Germinal center (tissue), 1 donor: ENCODE results near the gene MLH3.

Source experiments
- DNase-seq: peaks from one replicate; pipeline ENCODE4 v3.0.0; 2012; ENCODE audit warnings: mixed read lengths, low spot score

Gene MLH3

DNA sequence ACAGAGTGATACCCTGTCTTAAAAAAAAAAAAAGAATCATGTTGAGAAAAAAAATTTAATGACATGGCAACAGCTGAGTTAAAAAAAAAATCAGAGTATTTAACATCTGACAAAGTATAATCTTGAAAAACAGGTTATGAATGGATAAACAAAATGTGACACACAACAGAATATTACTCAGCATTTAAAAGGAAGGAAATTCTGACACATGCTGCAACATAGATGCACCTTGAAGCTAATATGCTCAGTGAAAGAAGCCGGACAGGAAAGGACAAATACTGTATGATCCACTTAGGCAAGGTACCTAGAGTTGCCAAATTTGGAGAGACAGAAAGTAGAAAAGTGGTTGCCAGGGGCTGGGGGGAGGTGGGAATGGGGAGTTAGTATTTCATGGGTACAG is 67.9 kb downstream of the MLH3 start:
- no peak for DNase-seq

DNA sequence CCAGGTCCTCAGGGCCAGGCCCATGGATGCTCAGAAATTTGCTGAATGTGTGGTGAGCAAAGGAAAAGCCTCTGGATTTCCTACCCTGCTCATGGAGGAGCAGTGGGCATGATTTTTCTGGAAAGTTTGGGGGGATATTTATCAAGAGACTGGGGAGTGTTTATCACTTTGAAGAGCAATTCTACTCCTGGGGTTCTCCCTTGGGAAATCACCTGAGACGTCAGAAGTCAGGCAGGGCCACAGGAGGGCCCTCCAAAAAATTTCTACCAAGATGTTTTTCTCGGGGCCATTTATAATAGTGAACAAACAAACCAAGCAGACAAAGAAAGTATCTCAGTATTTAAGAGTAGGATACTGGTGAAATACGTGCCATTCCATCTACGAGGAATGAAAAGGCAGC is 68.6 kb downstream of the MLH3 start:
- DNase-seq: no peak

DNA sequence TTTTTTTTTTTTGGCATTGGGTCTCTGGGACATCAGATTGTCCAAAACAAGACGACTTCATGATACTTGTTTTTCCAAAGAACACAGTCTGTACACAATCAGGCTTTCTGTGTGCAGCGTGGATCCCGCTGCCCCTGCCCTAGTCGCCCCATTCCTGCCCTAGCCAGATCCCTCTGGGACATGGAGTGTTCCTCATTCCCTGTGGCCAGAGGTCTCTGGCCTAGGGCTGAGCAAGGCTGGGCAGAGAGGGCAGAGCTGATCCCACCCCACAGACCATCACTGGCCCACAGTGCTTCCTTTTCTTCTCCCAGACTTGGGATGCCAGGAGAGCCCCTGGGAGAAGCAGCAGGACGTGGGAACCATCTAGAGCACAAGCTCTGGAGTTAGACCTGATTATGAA is 69.4 kb downstream of the MLH3 start:
- no peak for DNase-seq

DNA sequence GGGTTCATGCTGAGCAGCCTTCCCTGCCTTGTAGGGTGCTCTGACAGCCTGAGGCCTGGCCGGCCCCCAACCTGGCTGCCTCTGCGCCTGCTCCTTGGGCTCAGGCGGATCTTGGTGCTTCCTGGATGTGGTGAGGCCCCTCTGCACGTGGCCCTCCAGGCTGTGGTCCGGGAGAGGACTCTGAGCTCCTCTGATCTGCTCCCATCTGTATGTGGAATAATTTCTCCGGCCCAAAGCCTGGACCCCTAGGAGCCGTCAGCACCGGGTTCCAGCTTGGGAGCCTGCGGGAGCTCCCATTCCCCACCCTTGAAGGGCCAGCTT is 69.8 kb downstream of the MLH3 start:
- DNase-seq: no peak

DNA sequence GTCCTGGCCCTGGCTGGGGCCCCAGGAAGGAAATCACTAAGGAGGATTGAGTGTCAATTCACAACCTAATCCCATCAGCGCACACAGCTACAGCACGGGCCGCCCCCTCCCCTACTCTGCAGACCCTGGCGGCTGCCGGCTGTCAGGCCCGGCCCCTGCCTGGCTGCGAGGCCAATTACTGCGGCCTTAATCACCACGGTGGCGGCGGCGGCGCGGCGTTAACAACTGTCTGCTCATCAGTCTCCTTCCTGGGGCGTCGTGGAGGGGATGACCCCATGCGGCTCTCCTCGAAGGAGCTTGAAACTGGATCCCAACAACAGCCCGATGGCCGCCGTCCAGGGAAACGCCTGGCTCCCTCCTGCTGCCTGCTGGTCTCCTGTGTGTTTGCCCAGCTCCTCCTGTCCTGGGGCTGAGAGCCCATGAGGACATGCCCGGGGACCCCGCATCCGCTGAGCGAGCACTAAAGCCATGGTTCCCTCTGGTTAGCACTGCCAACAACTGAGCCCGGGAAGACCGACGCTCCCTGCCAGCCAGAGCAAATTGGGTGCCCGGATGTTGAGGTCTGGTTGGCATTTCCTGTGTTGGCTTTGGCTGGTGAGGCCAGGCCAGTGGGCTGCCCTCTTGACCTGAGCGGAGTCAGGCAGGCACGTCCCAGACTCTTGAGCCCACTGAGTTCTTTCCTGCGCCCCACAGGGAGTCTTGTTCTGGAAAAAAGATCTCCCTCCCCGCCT is 70.4 kb downstream of the MLH3 start:
- no peak for DNase-seq

DNA sequence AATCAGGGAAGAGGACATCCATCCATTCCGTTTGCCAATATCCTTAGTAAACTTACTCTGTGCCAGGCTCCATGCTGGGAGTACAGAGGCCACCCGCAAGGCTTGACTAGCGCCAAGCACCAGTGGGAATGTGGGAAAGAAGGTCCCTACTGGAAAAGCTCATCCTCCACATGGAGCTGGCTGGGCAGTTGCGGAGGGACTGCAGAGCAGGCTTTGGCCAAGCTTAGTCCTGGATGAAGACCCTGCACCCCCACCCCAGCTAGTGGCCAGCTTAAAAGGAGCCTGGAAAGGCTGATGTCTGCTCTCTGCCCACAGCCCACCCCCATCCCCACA is 70.9 kb downstream of the MLH3 start:
- no peak for DNase-seq

DNA sequence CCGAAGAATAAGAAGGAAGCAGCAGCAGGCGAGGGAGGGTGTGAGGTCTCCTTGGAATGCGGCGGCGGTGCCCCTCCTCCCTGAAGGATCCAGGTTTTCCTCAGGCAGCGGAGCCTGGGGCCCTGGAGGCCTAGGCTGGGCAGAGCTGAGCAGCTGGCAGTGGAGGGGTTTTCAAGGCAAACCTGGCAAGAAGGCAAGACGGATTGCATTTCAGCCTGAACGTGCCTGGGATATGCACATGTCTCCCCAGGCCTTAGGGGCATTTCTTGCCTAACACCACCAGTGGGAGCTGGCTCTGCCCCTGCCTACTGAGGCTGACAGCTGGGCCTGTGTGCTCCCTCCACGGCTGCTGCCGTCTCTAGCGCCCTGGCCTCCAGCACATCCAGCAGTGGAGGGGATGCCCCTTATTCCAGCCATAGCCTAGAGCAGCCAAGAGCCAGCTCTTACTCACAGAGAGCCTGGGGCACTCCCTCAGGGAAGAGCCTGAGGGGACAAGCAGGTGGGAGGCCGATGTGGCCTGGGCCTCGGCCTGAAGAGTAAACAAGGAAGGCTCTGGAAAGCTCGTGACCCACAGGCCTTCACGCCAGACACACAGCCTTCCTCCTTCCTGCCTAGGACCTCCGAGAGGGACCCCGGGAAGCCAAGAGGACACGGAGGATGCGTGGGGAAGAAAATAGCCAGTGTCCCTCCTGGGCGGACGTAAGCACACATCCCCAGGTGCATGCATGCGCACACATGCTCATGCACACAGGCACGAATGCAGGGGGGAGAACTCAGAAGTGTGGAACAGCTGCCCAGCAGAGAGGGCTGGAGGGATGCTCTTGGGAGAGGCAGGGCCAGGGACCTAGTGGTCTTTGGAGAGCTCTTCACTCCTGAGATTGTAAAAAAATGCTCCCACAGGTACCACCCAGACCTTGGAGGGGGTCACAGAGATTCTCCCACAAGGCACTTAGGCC is 71.5 kb downstream of the MLH3 start:
- no peak for DNase-seq

DNA sequence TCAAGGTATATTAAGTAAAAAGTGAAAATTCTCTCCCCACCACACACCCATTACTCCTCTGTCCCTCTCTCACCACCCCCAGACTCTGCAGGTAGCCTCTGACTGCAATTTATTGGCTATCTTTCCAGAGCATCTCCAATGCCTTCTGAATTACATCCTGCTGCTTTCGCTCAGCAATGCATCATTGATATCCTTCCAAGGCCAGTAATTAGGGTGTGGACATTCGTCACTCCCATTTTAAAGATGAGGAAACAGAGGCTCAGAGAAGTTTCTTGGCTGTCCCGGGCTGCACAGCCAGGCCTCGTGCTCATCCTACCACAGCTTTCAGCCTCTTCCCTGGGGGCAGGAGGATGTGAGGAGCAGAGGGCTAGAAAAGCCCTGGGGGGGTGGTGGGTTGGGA is 72.2 kb downstream of the MLH3 start:
- DNase-seq: no peak

DNA sequence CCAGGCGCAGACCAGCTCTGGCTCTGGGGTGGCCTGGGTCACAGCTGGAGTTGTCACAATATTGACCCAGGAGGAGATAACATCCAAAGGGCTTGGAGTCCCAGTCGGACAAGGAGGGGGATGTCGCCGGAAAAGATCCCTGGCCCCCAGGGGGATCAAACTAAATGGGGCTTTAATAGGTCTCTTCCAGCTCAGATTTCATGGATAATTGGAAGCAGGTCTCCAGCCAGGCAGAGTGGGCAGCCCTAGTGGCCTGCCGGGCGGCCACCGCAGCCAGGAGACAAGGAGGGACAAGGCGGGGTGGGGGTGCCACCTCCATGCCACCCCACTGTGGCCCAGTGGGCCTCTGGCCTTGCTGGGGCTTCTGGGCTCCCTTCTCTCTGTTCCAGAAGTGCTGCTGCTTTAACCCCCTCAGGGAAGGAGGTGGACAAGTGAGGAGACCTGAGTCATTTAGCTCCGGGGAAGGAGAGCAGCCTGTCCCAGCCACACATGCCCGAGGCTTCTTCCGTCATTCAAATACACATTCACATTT is 72.8 kb downstream of the MLH3 start:
- no peak for DNase-seq

DNA sequence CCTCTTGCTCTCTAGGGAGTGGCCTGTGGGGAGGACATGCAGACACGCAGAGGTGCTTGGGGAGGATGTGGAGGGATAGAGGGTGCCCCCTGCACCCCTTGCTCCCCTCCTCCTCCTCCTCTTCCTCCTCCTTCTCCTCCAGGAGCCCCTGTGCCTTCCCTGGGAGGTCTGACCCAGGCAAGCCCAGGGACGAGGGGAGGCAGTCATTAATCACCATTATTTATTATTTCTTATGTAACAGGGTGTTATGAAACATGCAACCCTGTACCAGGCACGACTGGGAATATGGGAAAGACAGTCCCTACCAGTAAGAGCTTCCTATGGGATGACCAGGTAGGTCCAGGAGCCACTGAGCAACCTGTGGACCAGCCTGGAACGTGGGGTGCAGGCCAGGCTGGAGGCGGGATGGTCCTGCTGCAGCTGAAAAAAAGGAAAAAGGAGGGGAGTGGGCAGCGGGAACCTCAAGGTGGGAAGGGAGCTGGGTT is 73.3 kb downstream of the MLH3 start:
- DNase-seq: no peak

DNA sequence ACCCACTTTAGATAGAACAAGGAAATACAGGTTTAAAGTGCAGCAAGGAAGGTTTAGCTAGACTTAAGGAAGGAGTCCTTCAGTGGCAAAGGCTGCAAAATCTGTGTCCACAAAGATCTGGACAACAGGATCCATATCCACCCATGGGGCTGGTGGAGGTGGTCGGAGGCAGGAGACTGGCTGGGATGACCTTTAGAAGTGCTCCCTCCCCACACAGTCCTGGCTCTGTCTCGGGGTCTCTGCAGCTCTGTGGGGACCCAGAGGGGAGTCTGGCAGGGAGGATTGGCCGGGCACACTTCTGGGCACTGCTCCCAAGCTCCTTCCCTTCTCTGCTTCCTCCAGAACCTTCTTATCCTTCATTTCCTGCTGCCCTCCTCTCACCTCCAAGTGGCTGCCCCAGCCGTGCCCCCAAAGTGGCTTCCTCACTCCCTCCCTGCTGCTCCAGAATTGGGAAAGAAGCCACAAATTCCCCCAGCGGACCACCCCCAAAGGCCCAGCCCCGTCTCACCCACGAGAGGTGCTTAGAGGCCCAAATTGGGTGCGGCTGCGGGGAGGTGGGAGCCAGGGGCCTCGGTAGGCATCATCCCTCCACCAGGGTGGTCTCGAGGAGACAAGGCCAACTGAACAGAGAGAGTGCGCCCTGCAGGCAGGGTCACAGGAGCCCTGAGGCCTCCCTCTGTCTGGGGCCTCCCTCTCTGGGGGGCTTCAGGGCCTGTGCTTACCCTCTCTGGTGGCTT is 73.9 kb downstream of the MLH3 start:
- no peak for DNase-seq

DNA sequence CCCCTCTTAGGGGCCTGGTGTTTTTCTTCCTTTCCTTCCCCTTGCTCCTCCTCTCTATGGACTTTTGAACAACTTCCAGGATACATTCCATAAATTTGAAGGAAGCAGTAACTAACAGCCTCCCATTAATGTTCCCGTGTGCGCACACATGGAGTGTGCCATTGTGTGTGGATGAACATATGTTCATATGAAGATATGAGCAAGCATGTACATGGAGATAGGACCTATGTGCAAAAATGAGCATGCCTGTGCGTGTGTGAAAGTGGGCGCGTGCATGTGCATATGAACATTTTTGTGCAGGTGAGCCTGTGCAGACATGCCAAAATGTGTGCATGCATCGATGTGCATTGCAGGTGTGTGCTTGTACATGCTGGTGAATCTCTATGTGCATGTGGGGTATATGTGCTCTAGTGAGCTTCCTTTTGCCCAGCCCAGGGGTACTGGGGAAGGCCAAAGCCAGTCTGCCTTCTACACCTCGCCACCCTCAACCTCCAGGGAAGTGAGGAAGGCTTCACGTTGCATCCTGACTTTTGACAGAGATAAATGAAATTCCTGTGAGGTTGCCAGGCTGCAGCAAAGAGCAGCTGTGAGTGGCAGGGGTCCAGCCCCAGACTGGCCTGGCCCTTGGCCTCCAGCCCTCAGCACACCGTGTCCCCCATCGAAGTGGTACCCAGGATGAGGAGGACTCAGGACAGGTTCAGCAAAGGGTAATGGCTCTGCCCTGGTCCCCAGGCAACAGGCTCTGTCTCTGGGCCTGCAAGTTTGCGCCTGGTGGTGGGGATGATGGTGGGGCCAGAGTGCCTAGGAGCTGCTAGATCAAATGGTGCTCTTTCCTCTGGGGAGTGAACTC is 74.8 kb downstream of the MLH3 start:
- no peak for DNase-seq

DNA sequence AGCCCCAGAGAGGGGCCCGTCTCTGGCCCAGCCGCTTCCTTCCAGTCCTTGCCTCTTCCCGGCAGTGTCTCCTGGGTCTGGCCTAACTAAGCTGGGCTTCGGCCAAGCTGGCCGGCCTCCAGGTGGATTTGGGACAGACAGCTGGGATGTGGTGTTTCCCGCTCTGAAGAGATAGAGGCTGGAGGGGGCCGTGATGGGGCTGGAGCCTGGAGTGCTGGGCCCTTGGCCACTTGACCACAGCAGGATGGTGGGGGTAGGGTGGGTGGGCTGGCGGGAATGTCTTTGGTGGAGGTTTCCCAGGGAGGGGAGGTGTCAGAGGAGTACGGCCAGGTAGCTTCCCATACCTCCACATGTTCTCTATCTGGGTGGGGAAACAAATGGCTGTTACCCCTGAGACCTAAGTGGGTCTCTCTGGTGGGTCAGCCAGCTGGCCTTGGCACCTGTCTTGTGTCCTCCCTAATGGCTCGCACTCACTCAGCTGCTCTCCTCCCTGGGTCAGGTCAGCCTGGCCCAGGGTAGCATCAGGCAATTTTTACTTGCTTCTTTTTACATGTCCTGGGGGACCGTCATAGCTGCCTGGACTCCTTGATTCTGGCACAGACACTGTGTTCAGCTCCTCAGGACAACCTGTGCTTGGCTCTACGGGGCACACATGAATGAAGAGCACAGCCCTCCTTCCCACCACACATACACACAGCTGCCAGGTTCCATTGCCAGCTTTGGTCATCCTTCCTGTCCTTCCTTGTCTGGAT is 76.0 kb downstream of the MLH3 start:
- DNase-seq: no peak

DNA sequence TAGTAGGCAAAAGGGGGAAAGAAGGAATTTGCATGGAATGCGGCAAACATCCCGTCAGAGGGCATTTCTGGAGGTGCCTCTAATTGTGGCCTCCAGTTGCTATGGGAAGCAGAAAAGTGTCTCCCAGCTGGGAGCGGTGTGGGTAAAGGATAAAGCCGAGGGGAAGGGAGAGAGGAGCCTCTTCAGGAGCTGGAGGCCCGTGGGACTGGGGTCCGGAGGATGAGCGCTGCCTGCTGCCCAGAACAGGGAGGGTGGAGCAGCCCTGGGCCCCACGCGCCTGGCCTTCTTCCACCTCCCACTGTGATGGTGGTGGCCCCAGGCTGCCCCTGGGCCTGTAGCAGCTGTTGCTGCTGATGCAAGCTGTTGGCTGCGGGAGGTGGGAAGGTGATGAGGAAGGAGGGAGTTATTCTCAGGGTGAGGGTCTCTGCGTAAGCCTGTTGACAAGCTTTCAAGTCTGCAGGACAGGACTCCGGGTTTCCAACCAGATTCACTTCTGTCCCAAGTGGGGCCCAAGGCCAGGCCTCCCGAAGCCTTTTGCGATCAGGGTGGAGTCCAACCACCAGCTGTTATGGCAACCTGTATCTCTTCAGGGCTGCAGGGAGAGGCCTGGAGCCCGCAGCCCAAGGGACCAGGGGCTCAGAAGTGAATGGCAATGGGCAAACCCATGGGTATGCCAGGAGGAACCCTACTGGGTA is 76.8 kb downstream of the MLH3 start:
- no peak for DNase-seq

DNA sequence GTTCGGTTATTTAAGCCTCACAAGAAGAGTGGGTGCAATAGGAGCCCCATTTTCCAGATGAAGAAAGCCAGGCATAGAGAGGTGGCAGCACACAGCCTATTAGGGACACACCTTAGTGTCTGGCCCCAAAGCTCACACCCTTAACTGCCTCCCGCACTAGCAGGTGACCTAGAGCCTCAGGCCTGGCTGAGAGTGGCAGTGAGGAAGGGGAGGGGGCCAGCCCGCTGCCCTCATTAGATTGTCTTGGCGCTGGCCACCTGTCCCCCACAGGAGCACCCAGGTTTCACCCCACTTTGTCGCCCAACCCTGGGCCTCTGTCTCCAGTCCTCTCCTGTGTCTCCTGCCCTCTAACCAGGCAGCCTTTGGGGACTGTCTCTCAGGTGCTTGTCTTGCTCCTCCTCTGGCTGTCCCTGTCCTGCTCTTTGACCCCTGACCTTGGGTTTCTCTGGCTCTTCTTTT is 77.3 kb downstream of the MLH3 start:
- no peak for DNase-seq

DNA sequence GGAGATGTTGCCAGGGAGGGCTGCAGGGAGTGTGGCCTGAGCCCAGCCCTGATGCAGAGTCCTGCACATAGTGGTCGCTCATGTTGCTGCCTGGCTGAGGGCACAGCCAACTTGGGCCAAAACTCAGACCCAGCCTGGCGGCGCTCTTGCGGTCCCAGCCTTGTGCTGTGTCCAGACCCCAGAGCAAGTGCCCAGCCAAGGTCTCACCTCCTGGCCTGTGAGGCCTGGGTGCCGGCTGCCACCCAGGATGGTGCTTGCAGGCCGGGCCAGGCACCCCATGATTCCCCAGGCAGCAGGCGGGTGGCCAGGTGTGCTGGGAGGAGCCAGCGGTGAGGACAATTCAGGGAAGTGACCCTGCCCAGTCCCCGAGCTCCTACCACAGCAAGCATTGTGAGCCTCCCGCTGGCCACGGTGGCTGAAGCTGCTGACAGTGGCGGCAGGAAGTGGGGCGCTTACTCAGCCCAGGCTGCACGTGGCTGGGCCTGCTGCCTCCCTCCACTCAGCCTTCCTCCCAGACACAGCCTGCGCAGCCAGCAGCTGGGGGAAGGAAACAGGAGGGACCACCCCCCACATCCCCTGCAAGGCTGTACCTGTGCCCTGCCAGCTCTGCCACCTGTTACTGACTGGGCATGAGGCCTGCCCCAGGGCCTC is 78.1 kb downstream of the MLH3 start:
- no peak for DNase-seq

DNA sequence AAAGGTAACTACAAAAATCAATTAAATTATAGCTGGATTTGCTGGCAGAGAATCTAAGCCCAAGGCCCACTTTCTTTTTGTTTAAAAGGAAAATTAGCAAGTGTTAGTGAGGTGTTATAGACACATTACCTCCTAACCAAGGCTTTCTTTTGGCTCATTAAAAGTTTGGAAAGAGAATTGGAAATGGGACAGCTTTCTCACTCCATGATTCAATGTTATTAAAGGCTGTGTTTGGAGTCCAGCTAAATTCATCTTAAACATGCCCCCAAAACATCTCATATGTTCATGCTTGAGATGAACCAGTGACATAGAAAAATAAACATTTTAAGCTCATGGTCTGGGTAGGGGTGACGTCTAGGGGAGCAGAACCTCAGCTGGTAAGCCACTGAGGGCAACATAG is 82.5 kb downstream of the MLH3 start:
- DNase-seq: no peak

DNA sequence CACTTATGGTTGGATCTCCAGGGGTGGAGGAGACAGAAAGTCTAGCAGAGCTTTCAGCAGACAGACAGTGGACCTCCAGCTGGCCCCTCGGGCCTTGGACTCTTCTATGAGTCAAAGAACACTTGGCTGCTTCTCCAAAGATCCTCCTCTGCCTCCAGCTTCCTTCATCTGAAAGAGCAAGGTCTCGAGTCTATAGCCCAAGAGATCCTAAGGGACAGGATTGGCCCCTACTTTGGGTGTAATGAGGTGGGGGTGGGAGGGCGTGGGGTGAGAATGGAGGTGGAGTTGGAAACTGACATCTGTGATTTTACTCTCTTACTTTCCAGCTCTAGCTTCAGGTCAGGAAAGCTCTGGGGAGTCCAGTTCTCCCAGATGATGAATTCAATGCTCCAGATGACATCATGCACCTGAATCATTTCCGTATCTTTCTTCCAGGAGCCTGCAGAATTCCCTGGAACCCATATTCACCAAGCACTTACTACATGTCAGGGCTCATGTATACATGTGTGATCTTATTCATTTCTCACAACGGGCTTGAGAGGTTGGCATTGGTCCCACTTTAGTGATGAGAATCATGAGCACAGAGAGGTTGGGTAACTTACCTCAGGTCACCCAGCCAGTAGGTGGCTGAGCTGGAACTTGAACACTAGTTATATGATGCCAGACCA is 85.6 kb downstream of the MLH3 start:
- DNase-seq: no peak
